Astrocyte (in vitro differentiated cells and primary cell): ENCODE measurements around the gene FAU. TPM values are rescaled to one million over a fixed set of nuclear protein-coding genes. Genes with fewer than 3 reads are reported as not detected.
A peak's percentile ranks its signal among the peaks of the same experiment; 100 is the strongest.

ENCODE experiments used
- DNase-seq: peaks from one replicate; pipeline ENCODE4 v3.0.0-alpha.2; 2010; ENCODE audit warnings: low read depth
- FAIRE-seq: peaks from 2 replicates; lab custom pipeline; 2011; peaks lifted over from hg19 to GRCh38; lab: Jason Lieb, UNC
- H2AFZ ChIP-seq: 2 replicates; pipeline ENCODE4 v1.6.0; 2012; ENCODE audit warnings: low read depth, low read length, inconsistent platforms
- H3K27ac ChIP-seq: 2 replicates; pipeline ENCODE4 v1.5.1; 2011; ENCODE audit warnings: low read depth, low read length, inconsistent platforms
- H3K27me3 ChIP-seq: 2 replicates; pipeline ENCODE4 v1.6.0; 2011; ENCODE audit warnings: low read length, inconsistent platforms; ENCODE audit not compliant: insufficient read depth
- H3K36me3 ChIP-seq: 2 replicates; pipeline ENCODE4 v1.5.1; 2011; ENCODE audit warnings: low read length, inconsistent platforms; ENCODE audit not compliant: insufficient read depth
- H3K4me1 ChIP-seq: 2 replicates; pipeline ENCODE4 v1.5.1; 2011; ENCODE audit warnings: low read length, inconsistent platforms; ENCODE audit not compliant: insufficient read depth
- H3K4me2 ChIP-seq: 2 replicates; pipeline ENCODE4 v1.6.0; 2012; ENCODE audit warnings: low read length, inconsistent platforms
- H3K4me3 ChIP-seq: 2 replicates; pipeline ENCODE4 v1.5.1; 2011; ENCODE audit warnings: low read depth, mild to moderate bottlenecking, low read length, inconsistent platforms; ENCODE audit not compliant: insufficient read depth
- H3K79me2 ChIP-seq: 2 replicates; pipeline ENCODE4 v1.6.0; 2012; ENCODE audit warnings: mild to moderate bottlenecking, low read length, inconsistent platforms; ENCODE audit not compliant: insufficient read depth
- H3K9ac ChIP-seq: 2 replicates; pipeline ENCODE4 v1.6.0; 2012; ENCODE audit warnings: mild to moderate bottlenecking, low read length, inconsistent platforms
- H3K9me3 ChIP-seq: 2 replicates; pipeline ENCODE4 v1.5.1; 2012; ENCODE audit warnings: low read depth, mild to moderate bottlenecking, low read length, inconsistent platforms; ENCODE audit not compliant: insufficient read depth
- H4K20me1 ChIP-seq: 2 replicates; pipeline ENCODE4 v1.6.0; 2012; ENCODE audit warnings: low read length, inconsistent platforms; ENCODE audit not compliant: insufficient read depth
- H3K27ac Mint-ChIP-seq: one replicate; pipeline ENCODE4 v1.8.0; 2021; ENCODE audit warnings: mild to moderate bottlenecking, mixed read lengths; ENCODE audit not compliant: unreplicated experiment
- H3K27me3 Mint-ChIP-seq: one replicate; pipeline ENCODE4 v1.8.0; 2021; ENCODE audit warnings: low read depth, mixed read lengths; ENCODE audit not compliant: unreplicated experiment
- H3K36me3 Mint-ChIP-seq: one replicate; pipeline ENCODE4 v1.8.0; 2021; ENCODE audit warnings: low read depth, mixed read lengths; ENCODE audit not compliant: unreplicated experiment
- H3K4me1 Mint-ChIP-seq: one replicate; pipeline ENCODE4 v1.8.0; 2021; ENCODE audit warnings: low read depth, mixed read lengths; ENCODE audit not compliant: unreplicated experiment
- H3K4me3 Mint-ChIP-seq: one replicate; pipeline ENCODE4 v1.8.0; 2021; ENCODE audit warnings: mild to moderate bottlenecking, moderate library complexity, mixed read lengths; ENCODE audit not compliant: unreplicated experiment
- H3K9me3 Mint-ChIP-seq: one replicate; pipeline ENCODE4 v1.8.0; 2021; ENCODE audit warnings: mild to moderate bottlenecking, mixed read lengths; ENCODE audit not compliant: unreplicated experiment
- CTCF ChIP-seq: IDR thresholded peaks from 2 replicates; pipeline ENCODE4 v1.5.1; 2011; ENCODE audit warnings: low read depth, mild to moderate bottlenecking, inconsistent platforms, low read length, moderate library complexity; ENCODE audit not compliant: insufficient read depth
- EZH2 ChIP-seq: IDR thresholded peaks from 2 replicates; pipeline ENCODE4 v1.6.1; 2012; ENCODE audit warnings: mild to moderate bottlenecking, low read length, inconsistent platforms; ENCODE audit not compliant: insufficient read depth
- total RNA-seq: library from RNA; stranded (reverse); gene quantifications from 2 replicates; pipeline ENCODE4 v1.2.1, GENCODE V29; 2021

FAU gene
- total RNA-seq, 1 donor from 2014 or later: 694 TPM

GRCh38 chr11:65114538-65115171 lies 7.3 kb downstream of the FAU start:
- Histone ChIP-seq H3K27ac (no peak overlapping the region), H3K4me3 (no peak overlapping the region), H3K27me3 (no peaks in the 10 kb centered on the region), H3K9ac (no peak overlapping the region), H3K36me3 (peaks cover 2% of the 10 kb centered on the region), H3K9me3 (no peaks in the 10 kb centered on the region), H4K20me1 (peaks cover 27% of the 10 kb centered on the region), H3K4me1 (peaks cover 34% of the 10 kb centered on the region), H2AFZ (no peak overlapping the region), H3K4me2 (no peak overlapping the region), H3K79me2 (peaks cover 25% of the 10 kb centered on the region)
- TF ChIP-seq EZH2 (no peak), CTCF (no peak)
- Mint-ChIP-seq H3K36me3 (peaks cover 9% of the 10 kb centered on the region), H3K4me3 (peak overlapping the region; percentile 34), H3K9me3 (no peaks in the 10 kb centered on the region), H3K27ac (no peak overlapping the region), H3K4me1 (peaks cover 6% of the 10 kb centered on the region), H3K27me3 (no peaks in the 10 kb centered on the region)
- FAIRE-seq (no peak), DNase-seq (no peak)

GRCh38 chr11:65113839-65114238 lies 8.1 kb downstream of the FAU start:
- H3K4me3 Mint-ChIP-seq: peak overlapping the region; percentile 82
- no peaks in the 10 kb centered on the region for H3K9me3 Mint-ChIP-seq
- H3K4me1 Mint-ChIP-seq: peaks cover 6% of the 10 kb centered on the region
- H3K27me3 Mint-ChIP-seq: no peaks in the 10 kb centered on the region
- Histone ChIP-seq H3K27ac (no peak overlapping the region), H2AFZ (no peak overlapping the region), H3K4me3 (no peak overlapping the region), H3K4me2 (no peak overlapping the region), H3K79me2 (peaks cover 23% of the 10 kb centered on the region), H3K36me3 (no peaks in the 10 kb centered on the region), H3K9me3 (no peaks in the 10 kb centered on the region), H4K20me1 (peaks cover 26% of the 10 kb centered on the region), H3K4me1 (peaks cover 34% of the 10 kb centered on the region), H3K9ac (no peak overlapping the region), H3K27me3 (no peaks in the 10 kb centered on the region)
- H3K36me3 Mint-ChIP-seq: peaks cover 10% of the 10 kb centered on the region
- no peak for FAIRE-seq
- peak overlapping the region; percentile 62 for H3K27ac Mint-ChIP-seq
- DNase-seq: no peak
- TF ChIP-seq CTCF (no peak), EZH2 (no peak)

GRCh38 chr11:65113361-65113756 lies 8.6 kb downstream of the FAU start:
- Mint-ChIP-seq H3K9me3 (no peaks in the 10 kb centered on the region), H3K27me3 (no peaks in the 10 kb centered on the region), H3K4me3 (peak overlapping the region; percentile 82), H3K27ac (peak overlapping the region; percentile 67), H3K4me1 (peaks cover 6% of the 10 kb centered on the region), H3K36me3 (peaks cover 8% of the 10 kb centered on the region)
- peaks cover 23% of the 10 kb centered on the region for H3K79me2 ChIP-seq
- no peak for FAIRE-seq
- no peak overlapping the region for H3K4me3 ChIP-seq
- H3K9ac ChIP-seq: peak overlapping the region; percentile 74
- no peak for TF ChIP-seq CTCF
- no peak for TF ChIP-seq EZH2
- no peaks in the 10 kb centered on the region for H3K9me3 ChIP-seq
- no peak for DNase-seq
- H3K4me2 ChIP-seq: peak overlapping the region; percentile 96
- H3K27me3 ChIP-seq: no peaks in the 10 kb centered on the region
- H3K4me1 ChIP-seq: peaks cover 34% of the 10 kb centered on the region
- no peak overlapping the region for H2AFZ ChIP-seq
- H4K20me1 ChIP-seq: peaks cover 22% of the 10 kb centered on the region
- H3K27ac ChIP-seq: no peak overlapping the region
- no peaks in the 10 kb centered on the region for H3K36me3 ChIP-seq
